ENCODE results near the gene PTK7.

PTK7 gene

DNA sequence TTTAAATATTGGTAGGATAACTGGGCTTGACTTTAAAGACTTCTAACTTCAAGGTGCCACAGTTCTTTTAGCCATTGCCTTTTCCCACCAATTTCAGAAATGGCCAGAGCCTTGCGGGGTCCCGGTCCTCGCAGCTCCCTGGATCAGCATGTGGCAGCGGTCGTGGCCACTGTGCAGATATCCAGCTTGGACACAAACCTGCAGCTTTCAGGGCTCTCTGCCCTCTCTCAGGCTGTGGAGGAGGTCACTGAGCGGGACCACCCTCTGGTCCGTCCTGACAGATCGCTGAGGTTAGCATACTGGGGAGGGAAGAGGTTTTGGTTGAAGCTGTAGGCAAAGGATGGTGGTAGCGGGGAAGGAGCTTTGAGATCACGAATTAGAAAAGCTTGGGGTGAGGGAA, 112.3 kb downstream of the PTK7 start:
- TF ChIP-seq, protein P1, sequence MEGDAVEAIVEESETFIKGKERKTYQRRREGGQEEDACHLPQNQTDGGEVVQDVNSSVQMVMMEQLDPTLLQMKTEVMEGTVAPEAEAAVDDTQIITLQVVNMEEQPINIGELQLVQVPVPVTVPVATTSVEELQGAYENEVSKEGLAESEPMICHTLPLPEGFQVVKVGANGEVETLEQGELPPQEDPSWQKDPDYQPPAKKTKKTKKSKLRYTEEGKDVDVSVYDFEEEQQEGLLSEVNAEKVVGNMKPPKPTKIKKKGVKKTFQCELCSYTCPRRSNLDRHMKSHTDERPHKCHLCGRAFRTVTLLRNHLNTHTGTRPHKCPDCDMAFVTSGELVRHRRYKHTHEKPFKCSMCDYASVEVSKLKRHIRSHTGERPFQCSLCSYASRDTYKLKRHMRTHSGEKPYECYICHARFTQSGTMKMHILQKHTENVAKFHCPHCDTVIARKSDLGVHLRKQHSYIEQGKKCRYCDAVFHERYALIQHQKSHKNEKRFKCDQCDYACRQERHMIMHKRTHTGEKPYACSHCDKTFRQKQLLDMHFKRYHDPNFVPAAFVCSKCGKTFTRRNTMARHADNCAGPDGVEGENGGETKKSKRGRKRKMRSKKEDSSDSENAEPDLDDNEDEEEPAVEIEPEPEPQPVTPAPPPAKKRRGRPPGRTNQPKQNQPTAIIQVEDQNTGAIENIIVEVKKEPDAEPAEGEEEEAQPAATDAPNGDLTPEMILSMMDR (IDR thresholded peaks at IDR 0.05; ENCODE audit: control insufficient read depth, insufficient read depth, low read depth, low read length, missing control alignments), result no peak

DNA sequence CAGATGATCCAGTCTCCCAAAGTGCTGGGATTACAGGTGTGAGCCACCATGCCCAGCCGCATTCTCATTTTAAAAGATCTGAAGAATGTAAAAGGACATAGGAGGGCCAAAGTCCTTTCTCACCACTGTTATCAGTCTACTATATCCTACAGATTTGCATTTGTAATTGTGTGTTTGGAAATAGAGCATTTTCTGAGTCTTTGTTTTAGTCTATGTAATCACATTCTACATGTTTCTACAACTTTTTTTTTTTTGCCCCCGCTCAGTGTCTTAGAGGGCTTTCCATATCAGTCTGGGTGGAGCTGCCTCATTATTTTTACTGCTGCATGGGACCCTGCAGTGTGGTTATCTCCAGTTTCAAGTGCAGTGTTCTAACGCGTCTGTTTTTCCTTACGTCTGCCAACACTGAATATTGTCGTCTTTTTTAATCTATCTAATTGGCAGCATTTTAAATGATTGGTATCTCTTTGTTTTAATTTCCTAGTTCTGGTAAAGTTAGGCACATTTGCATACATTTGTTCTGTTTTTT, 113.7 kb downstream of the PTK7 start:
- TF ChIP-seq, protein P1 (IDR thresholded peaks at IDR 0.05; ENCODE audit: control insufficient read depth, insufficient read depth, low read depth, low read length, missing control alignments), result no peak
- DNase-seq (ENCODE audit: low read depth), result no peak
- H3K4me3 ChIP-seq (ENCODE audit: control insufficient read depth, low read depth, low read length), result no peak overlapping the region

More for the DNA sequence above, 112.3 kb downstream of the PTK7 start:
- DNase-seq (ENCODE audit: low read depth), result no peak
- no peak overlapping the region for H3K4me3 ChIP-seq (ENCODE audit: control insufficient read depth, low read depth, low read length)

DNA sequence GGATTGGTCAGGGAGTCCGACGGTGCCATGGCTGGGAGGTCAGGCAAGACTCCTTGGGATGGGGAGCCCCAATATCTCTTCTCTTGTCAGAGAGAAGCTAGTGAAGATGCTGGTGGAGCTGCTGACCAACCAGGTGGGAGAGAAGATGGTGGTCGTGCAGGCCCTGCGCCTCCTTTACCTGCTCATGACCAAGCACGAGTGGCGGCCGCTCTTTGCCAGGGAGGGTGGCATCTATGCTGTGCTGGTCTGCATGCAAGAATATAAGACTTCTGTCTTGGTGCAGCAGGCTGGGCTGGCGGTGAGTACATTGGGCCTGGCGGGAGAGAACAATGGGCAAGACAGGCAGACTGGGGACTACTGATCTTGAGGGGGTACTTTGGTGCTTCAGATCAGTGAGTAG, 116.8 kb downstream of the PTK7 start:
- no peak overlapping the region for H3K4me3 ChIP-seq (ENCODE audit: control insufficient read depth, low read depth, low read length)
- no peak for DNase-seq (ENCODE audit: low read depth)
- TF ChIP-seq, protein P1 (IDR thresholded peaks at IDR 0.05; ENCODE audit: control insufficient read depth, insufficient read depth, low read depth, low read length, missing control alignments), result no peak

DNA sequence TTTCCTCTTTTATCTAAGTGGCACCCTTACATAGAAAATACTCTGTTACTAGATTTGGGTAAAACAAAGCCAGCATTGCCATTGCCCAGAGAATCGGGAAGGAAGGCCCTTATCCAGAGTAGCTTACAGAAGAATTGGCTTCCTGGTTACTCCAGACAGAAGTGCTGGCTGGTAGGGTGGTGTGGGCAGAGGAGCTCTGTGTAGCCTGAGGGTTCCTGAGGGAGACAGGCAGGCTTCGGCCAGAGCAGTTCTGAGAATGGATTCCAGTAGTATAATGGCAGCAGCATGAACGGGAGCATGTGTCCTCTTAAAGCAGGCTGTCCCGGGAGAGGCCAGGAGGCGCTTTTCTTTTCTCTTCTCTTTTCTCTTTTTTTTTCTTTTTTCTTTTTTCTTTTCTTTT, 117.8 kb downstream of the PTK7 start:
- TF ChIP-seq, protein P1 (IDR thresholded peaks at IDR 0.05; ENCODE audit: control insufficient read depth, insufficient read depth, low read depth, low read length, missing control alignments), result no peak
- no peak for DNase-seq (ENCODE audit: low read depth)
- H3K4me3 ChIP-seq (ENCODE audit: control insufficient read depth, low read depth, low read length), result no peak overlapping the region

DNA sequence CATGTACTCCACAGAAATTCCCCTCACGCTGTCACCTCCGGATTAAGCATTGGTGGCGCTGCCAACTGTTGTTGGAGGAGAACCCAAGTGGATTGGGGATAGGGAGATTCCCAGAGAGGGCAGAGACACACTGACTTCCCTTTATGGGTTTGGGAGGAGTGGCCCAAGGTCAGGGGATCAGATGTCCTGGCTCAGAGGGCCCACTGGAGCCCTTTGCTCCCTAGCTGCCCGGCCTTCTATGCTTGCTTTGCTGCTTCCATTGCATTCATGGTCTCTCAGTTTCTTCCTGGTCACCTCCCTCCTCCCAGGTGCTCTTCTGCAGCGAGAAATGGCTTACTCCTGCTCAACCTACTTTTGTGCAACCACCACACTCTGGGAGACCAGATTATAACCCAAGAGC, 120.2 kb downstream of the PTK7 start:
- no peak overlapping the region for H3K4me3 ChIP-seq (ENCODE audit: control insufficient read depth, low read depth, low read length)
- no peak for DNase-seq (ENCODE audit: low read depth)
- TF ChIP-seq, protein P1 (IDR thresholded peaks at IDR 0.05; ENCODE audit: control insufficient read depth, insufficient read depth, low read depth, low read length, missing control alignments), result no peak

DNA sequence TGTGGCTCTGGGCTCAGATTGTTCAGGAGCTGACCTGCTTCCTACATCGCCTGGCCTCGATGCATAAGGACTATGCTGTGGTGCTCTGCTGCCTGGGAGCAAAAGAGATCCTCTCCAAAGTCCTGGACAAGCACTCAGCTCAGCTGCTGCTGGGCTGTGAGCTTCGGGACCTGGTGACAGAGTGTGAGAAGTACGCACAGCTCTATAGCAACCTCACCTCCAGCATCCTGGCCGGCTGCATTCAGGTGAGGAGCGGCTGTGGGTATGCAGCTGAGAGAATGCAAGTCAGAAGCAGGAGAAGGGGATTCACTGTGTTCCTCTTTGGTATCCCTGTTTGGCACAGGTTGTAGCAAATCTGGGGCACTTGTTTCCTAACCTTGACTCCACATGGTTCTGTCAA, 123.8 kb downstream of the PTK7 start:
- TF ChIP-seq, protein P1 (IDR thresholded peaks at IDR 0.05; ENCODE audit: control insufficient read depth, insufficient read depth, low read depth, low read length, missing control alignments), result no peak
- H3K4me3 ChIP-seq (ENCODE audit: control insufficient read depth, low read depth, low read length), result no peak overlapping the region
- no peak for DNase-seq (ENCODE audit: low read depth)

DNA sequence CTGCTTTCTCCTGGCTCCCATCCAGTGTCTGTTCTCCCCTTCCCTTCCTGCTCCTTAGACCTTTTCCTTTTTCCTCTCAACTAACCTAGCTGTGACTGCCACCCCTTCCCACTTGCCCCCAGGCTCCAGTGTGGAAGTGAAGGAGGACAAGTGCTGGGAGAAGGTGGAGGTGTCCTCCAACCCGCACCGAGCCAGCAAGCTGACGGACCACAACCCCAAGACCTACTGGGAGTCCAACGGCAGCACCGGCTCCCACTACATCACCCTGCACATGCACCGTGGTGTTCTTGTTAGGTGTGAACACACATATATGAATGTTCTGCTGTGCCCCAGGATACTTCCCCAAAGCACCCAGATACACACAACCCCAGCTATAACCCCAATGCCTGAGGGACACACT, 124.4 kb downstream of the PTK7 start:
- no peak overlapping the region for H3K4me3 ChIP-seq (ENCODE audit: control insufficient read depth, low read depth, low read length)
- no peak for DNase-seq (ENCODE audit: low read depth)
- TF ChIP-seq, protein P1 (IDR thresholded peaks at IDR 0.05; ENCODE audit: control insufficient read depth, insufficient read depth, low read depth, low read length, missing control alignments), result no peak
